Upper lobe of right lung (tissue), 1 donor: Measurements from ENCODE around the gene TMEM106B. TPM values are rescaled to one million over a fixed set of nuclear protein-coding genes. Genes with fewer than 3 reads are reported as not detected.
"Not testable (repeated sequence)": the region's sequence is repeated elsewhere in the genome, so short reads cannot be mapped to it uniquely, and the experiment has no call there.

Source experiments
- ATAC-seq: fragments of 200-7000 bp; cut with Tn5 transposase; one replicate; pipeline ENCODE4 v1.9.1; 2020; ENCODE audit warnings: mild to moderate bottlenecking, moderate library complexity
- DNase-seq: peaks from one replicate; pipeline ENCODE4 v3.0.0-alpha.2; 2020
- H3K27ac ChIP-seq: fragments of 200-600 bp; one replicate; pipeline ENCODE4 v1.8.0; 2022
- H3K27me3 ChIP-seq: fragments of 200-600 bp; one replicate; pipeline ENCODE4 v1.8.0; 2022; ENCODE audit warnings: mild to moderate bottlenecking
- H3K36me3 ChIP-seq: fragments of 200-600 bp; one replicate; pipeline ENCODE4 v1.8.0; 2022
- H3K4me1 ChIP-seq: fragments of 200-600 bp; one replicate; pipeline ENCODE4 v1.8.0; 2022
- H3K4me3 ChIP-seq: fragments of 200-600 bp; one replicate; pipeline ENCODE4 v1.8.0; 2022; ENCODE audit warnings: mild to moderate bottlenecking
- H3K9me3 ChIP-seq: fragments of 200-600 bp; one replicate; pipeline ENCODE4 v1.8.0; 2022
- intact Hi-C: fragments of 100-400 bp; cut with DNase I; formaldehyde crosslinking; loops from one replicate; pipeline ENCODE4 v1.11.0; 2022
- total RNA-seq: library from RNA; stranded (reverse); fragmentation: NEBNext Ultra II Directional; extraction: Animal tissue kit (Norgen Biotek cat#: 25700); gene quantifications from one replicate; pipeline ENCODE4 v1.2.1, GENCODE V29; 2021
- TF ChIP-seq, protein P1 (sequence below): fragments of 200-600 bp; IDR thresholded peaks from one replicate; pipeline ENCODE4 v1.8.0; 2022; ENCODE audit warnings: antibody characterized with exemption
- donor health status: DM: no; HTN: yes; CAD: no; lungs with severe emphysema.

The TMEM106B gene
- total RNA-seq, 1 donor from 2014 or later, result 37.5 TPM

DNA sequence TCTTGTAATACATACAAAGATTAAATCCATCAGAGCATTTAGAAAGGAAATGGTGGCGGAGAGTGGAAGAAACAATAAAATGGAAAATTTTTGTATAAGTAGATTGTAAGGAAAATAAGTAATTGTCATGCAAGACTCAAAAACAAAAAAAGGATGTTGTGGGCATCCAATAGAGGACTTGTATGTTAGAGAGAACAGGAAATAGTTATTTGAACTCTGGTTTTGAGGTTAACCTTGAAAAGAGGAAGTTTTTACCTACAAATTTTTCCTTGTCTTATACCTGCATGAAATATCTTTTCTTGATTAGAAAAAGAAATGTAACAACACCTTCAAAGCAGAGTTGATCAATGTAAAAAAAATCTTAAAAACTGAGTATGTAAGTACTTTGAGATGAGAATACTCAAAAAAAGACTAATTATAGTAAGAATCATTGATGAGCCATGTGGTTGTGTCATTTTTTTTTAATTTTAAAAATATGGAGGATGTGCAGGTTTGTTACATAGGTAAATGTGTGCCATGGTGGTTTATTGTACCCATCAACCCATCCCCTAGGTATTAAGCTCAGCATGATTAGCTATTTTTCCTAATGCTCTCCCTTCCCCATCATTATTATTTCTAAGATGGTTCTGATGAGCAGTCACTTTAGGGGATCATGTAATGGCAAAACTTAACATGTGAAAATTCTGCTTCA, 11.9 kb downstream of the TMEM106B start:
- Histone ChIP-seq H3K27me3 (no peaks in the 10 kb centered on the region), H3K36me3 (peaks cover 38% of the 10 kb centered on the region), H3K27ac (no peak overlapping the region), H3K9me3 (no peaks in the 10 kb centered on the region), H3K4me1 (no peaks in the 10 kb centered on the region), H3K4me3 (no peak overlapping the region)
- intact Hi-C loops, result no loop called here
- no peak for ATAC-seq
- no peak for DNase-seq
- TF ChIP-seq, protein P1, sequence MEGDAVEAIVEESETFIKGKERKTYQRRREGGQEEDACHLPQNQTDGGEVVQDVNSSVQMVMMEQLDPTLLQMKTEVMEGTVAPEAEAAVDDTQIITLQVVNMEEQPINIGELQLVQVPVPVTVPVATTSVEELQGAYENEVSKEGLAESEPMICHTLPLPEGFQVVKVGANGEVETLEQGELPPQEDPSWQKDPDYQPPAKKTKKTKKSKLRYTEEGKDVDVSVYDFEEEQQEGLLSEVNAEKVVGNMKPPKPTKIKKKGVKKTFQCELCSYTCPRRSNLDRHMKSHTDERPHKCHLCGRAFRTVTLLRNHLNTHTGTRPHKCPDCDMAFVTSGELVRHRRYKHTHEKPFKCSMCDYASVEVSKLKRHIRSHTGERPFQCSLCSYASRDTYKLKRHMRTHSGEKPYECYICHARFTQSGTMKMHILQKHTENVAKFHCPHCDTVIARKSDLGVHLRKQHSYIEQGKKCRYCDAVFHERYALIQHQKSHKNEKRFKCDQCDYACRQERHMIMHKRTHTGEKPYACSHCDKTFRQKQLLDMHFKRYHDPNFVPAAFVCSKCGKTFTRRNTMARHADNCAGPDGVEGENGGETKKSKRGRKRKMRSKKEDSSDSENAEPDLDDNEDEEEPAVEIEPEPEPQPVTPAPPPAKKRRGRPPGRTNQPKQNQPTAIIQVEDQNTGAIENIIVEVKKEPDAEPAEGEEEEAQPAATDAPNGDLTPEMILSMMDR, result no peak

GRCh38 chr7:12225017-12225416, 13.9 kb downstream of the TMEM106B start:
- ATAC-seq, H3K27ac ChIP-seq, H3K4me3 ChIP-seq, intact Hi-C loops, DNase-seq, H3K27me3 ChIP-seq, H3K9me3 ChIP-seq, H3K4me1 ChIP-seq: not testable (repeated sequence)
- H3K36me3 ChIP-seq, result peaks cover 35% of the 10 kb centered on the region

GRCh38 chr7:12226756-12227155, 15.7 kb downstream of the TMEM106B start:
- TF ChIP-seq, protein P1, result no peak
- H3K4me3 ChIP-seq, result no peak overlapping the region
- no peaks in the 10 kb centered on the region for H3K27me3 ChIP-seq
- intact Hi-C loops, result no loop called here
- H3K27ac ChIP-seq, result no peak overlapping the region
- DNase-seq, result no peak
- no peak for ATAC-seq
- no peaks in the 10 kb centered on the region for H3K9me3 ChIP-seq
- H3K36me3 ChIP-seq, result peaks cover 38% of the 10 kb centered on the region
- no peaks in the 10 kb centered on the region for H3K4me1 ChIP-seq

GRCh38 chr7:12228024-12228423, 16.9 kb downstream of the TMEM106B start:
- Histone ChIP-seq H3K9me3 (no peaks in the 10 kb centered on the region), H3K27ac (no peak overlapping the region), H3K4me3 (no peak overlapping the region), H3K36me3 (peaks cover 50% of the 10 kb centered on the region), H3K27me3 (no peaks in the 10 kb centered on the region), H3K4me1 (no peaks in the 10 kb centered on the region)
- DNase-seq, result no peak
- TF ChIP-seq, protein P1, result no peak
- no peak for ATAC-seq
- intact Hi-C loops, result no loop called here

- H3K4me1 ChIP-seq, result no peaks in the 10 kb centered on the region
- H3K36me3 ChIP-seq, result peaks cover 55% of the 10 kb centered on the region
- no peaks in the 10 kb centered on the region for H3K27me3 ChIP-seq
- ATAC-seq (no peak), DNase-seq (no peak)
- no peak overlapping the region for H3K27ac ChIP-seq
- H3K4me3 ChIP-seq, result no peak overlapping the region
- intact Hi-C loops, result no loop called here
- TF ChIP-seq, protein P1, result no peak
- H3K9me3 ChIP-seq, result no peaks in the 10 kb centered on the region
Observed at GRCh38 chr7:12229046-12229445, 18.0 kb downstream of the TMEM106B start.

DNA sequence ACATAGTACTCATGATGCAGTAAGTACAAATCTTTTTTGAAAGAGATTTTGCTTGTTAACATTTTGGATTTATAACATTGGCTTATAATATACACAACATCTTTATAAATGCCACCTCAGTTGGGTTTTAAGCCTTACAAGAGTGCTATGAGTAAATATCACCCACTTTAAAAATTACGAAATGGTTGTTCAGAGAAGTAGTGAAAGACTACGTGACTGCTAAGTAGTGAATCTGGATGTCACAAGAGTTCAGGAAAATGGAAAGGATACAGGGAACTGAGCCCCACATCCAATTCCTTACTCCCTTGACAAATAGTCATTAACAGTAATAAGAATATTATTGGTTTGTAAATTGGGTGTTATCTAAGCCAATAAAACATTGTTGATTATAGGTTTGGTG, 20.0 kb downstream of the TMEM106B start:
- DNase-seq (no peak), ATAC-seq (peak; percentile 29)
- Histone ChIP-seq H3K4me1 (no peaks in the 10 kb centered on the region), H3K36me3 (peaks cover 48% of the 10 kb centered on the region), H3K27me3 (no peaks in the 10 kb centered on the region), H3K4me3 (no peak overlapping the region), H3K9me3 (no peaks in the 10 kb centered on the region), H3K27ac (no peak overlapping the region)
- intact Hi-C loops, result no loop called here
- TF ChIP-seq, protein P1, result no peak
